T-helper 1 cell treated with Interleukin-12 subunit alpha and Interleukin-12 subunit beta and Interleukin-4 antibody, amounts not matched to agents 30 ng/mL and 1 ng/mL, for 36 hours (primary cell): ENCODE results near the gene GALNT9. TPM values are rescaled to one million over a fixed set of nuclear protein-coding genes. Genes with fewer than 3 reads are reported as not detected.
"Not testable (repeated sequence)": the region's sequence is repeated elsewhere in the genome, so short reads cannot be mapped to it uniquely, and the experiment has no call there.

ENCODE experiments used
- intact Hi-C: fragments of 100-400 bp; cut with micrococcal nuclease; formaldehyde crosslinking; loops from one replicate; pipeline ENCODE4 v1.15.1; 2024
- total RNA-seq: library from RNA; stranded (reverse); gene quantifications from 2 replicates; pipeline ENCODE4 v1.2.3, GENCODE V29; 2022

The GALNT9 gene
- total RNA-seq, 1 donor from 2014 or later = not detected

- intact Hi-C loops = no loop called here
These were observed 14.7 kb downstream of the GALNT9 start for GRCh38 chr12:132314516-132315233.

- intact Hi-C loops = no loop called here
These were observed 15.4 kb downstream of the GALNT9 start for GRCh38 chr12:132314035-132314434.

GRCh38 chr12:132313182-132313581, 16.2 kb downstream of the GALNT9 start:
- intact Hi-C loops = no loop called here

GRCh38 chr12:132312516-132312915, 16.9 kb downstream of the GALNT9 start:
- intact Hi-C loops = no loop called here

- intact Hi-C loops = no loop called here
These were observed 18.0 kb downstream of the GALNT9 start for GRCh38 chr12:132311201-132311915.

- intact Hi-C loops = no loop called here
These were observed 19.0 kb downstream of the GALNT9 start for GRCh38 chr12:132310181-132311040.

GRCh38 chr12:132309596-132310086, 19.7 kb downstream of the GALNT9 start:
- intact Hi-C loops = no loop called here

GRCh38 chr12:132308853-132309595, 20.4 kb downstream of the GALNT9 start:
- intact Hi-C loops = no loop called here

GRCh38 chr12:132307976-132308852, 21.2 kb downstream of the GALNT9 start:
- intact Hi-C loops = no loop called here

GRCh38 chr12:132306885-132307191, 22.6 kb downstream of the GALNT9 start:
- intact Hi-C loops = no loop called here

- intact Hi-C loops = no loop called here
These were observed 23.2 kb downstream of the GALNT9 start for GRCh38 chr12:132305991-132306884.

GRCh38 chr12:132305560-132305966, 23.8 kb downstream of the GALNT9 start:
- intact Hi-C loops = no loop called here

GRCh38 chr12:132304866-132305265, 24.5 kb downstream of the GALNT9 start:
- intact Hi-C loops = not testable (repeated sequence)

GRCh38 chr12:132303853-132304373, 25.5 kb downstream of the GALNT9 start:
- intact Hi-C loops = not testable (repeated sequence)

- intact Hi-C loops = no loop called here
These were observed 26.7 kb downstream of the GALNT9 start for GRCh38 chr12:132302466-132303358.

GRCh38 chr12:132300789-132301722, 28.3 kb downstream of the GALNT9 start:
- intact Hi-C loops = no loop called here

- intact Hi-C loops = no loop called here
These were observed 33.3 kb downstream of the GALNT9 start for GRCh38 chr12:132296063-132296462.
